K562 (cell line): Measurements from ENCODE around the gene TMEM184A. TPM values are rescaled to one million over a fixed set of nuclear protein-coding genes. Genes with fewer than 3 reads are reported as not detected.

Experiments used
- ASH1L ChIP-seq: fragments of 450-650 bp; IDR thresholded peaks from 2 replicates; pipeline ENCODE4 v1.6.1; 2018; ENCODE audit warnings: borderline replicate concordance, mild to moderate bottlenecking, low read depth; ENCODE audit not compliant: partially characterized antibody
- CCNT2 ChIP-seq: IDR thresholded peaks from 2 replicates; pipeline ENCODE4 v1.6.1; 2011; ENCODE audit warnings: borderline replicate concordance, low read depth, mild to moderate bottlenecking, moderate library complexity, mixed read lengths, low read length; ENCODE audit not compliant: insufficient read length; ENCODE audit errors: extremely low read depth
- HNRNPH1 ChIP-seq: fragments of 200-400 bp; formaldehyde crosslinking; optimal IDR thresholded peaks from 2 replicates; pipeline ENCODE3; 2017; ENCODE audit warnings: low read depth, mild to moderate bottlenecking, low read length, moderate library complexity
- MEF2A ChIP-seq: IDR thresholded peaks from 2 replicates; pipeline ENCODE4 v1.6.1; 2011; ENCODE audit warnings: low read depth, mild to moderate bottlenecking, low read length, moderate library complexity; ENCODE audit not compliant: control insufficient read depth
- ZBTB7A ChIP-seq: IDR thresholded peaks from 2 replicates; pipeline ENCODE4 v1.6.1; 2011; ENCODE audit warnings: low read depth, mild to moderate bottlenecking, low read length, moderate library complexity, borderline replicate concordance; ENCODE audit not compliant: control insufficient read depth
- ZFP1 ChIP-seq: fragments of 450-650 bp; formaldehyde crosslinking; IDR thresholded peaks from 2 replicates; pipeline ENCODE4 v1.4.0; 2020; ENCODE audit warnings: mild to moderate bottlenecking, mixed read lengths
- ZNF324 ChIP-seq: fragments of 250-450 bp; sonication (Bioruptor Pico); IDR thresholded peaks from 2 replicates; pipeline ENCODE4 v1.4.0; 2020; ENCODE audit warnings: mild to moderate bottlenecking
- polyA plus RNA-seq, 8 experiments: library from polyadenylated mRNA; depleted of rRNA in 4 of 8; stranded (reverse) in 5 of 8; unstranded in 3 of 8; fragments of >200 nt; fragmentation: Nextera tagmentation in 2 of 8; fragmentation: Illumina TruSeq in 1 of 8; extraction: Ambion mirVana in 2 of 8; extraction: Trizol in 1 of 8; gene quantifications; 2 replicates each; pipeline versions ENCODE4 v1.2.1 to v1.2.3, GENCODE V29; 2011 to 2014; ENCODE audit warnings: inconsistent platforms in 1 of 8, missing spikeins in 1 of 8
- total RNA-seq, 7 experiments: library from RNA; depleted of rRNA in 6 of 7; stranded (reverse); fragments of >200 nt in 6 of 7; fragmentation: Illumina TruSeq in 2 of 7; extraction: Trizol in 2 of 7; gene quantifications; 2 replicates each; pipeline versions ENCODE4 v1.2.1 to v1.2.3, GENCODE V29; 2011 to 2021; ENCODE audit warnings: low replicate concordance in 1 of 7
- TF ChIP-seq, protein P1 (sequence below): fragments of 450-650 bp; IDR thresholded peaks from one replicate; pipeline ENCODE4 v1.6.1; 2018; ENCODE audit warnings: mild to moderate bottlenecking, moderate library complexity; ENCODE audit not compliant: partially characterized antibody

Gene TMEM184A
- total and polyA plus RNA-seq, 9 of the 15 experiments (the other 6 are each of a cell fraction or from before 2014, with no cell fraction given): 0.10 to 0.18 (median 0.11) TPM; not detected in 6

DNA sequence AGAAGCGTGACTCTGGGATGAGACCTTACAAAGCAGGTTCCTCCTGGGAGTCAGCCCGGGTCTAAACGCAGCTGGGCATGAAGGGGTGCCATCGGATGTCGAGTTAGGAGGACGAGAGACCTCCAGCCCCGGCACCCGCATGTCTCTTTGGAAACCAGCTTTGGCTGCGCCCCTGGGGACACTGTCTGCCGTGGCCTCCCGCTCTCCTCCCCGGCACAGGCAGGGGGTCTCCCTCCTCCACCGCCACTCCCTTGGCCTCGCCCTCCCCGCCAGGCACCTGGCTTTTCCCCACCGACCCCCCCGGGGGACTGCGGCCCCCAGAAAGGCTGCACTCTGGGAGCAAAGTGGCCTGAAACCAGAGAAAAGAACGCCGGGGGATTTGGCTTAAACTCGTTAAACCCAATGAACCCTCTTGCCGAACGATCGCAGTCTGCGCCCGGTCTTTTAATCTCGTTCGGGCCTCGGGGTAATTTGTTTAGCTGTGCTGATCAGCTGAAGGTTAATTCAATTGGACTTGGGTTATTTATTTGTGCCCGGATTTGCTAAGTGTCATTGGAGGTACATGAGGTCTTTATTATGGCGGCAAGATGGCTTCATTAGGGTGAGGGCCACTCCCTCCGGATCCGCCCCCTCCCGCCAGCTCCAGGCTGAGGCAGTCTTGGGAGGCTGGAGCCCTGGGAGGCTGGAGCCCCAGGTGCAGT, 30.3 kb upstream of the TMEM184A start (continued):
- TF ChIP-seq ZBTB7A (no peak), ZNF324 (no peak), ASH1L (no peak), MEF2A (no peak), HNRNPH1 (no peak), CCNT2 (no peak), ZFP1 (CRISPR knock-in tag) (no peak)
- TF ChIP-seq, protein P1, sequence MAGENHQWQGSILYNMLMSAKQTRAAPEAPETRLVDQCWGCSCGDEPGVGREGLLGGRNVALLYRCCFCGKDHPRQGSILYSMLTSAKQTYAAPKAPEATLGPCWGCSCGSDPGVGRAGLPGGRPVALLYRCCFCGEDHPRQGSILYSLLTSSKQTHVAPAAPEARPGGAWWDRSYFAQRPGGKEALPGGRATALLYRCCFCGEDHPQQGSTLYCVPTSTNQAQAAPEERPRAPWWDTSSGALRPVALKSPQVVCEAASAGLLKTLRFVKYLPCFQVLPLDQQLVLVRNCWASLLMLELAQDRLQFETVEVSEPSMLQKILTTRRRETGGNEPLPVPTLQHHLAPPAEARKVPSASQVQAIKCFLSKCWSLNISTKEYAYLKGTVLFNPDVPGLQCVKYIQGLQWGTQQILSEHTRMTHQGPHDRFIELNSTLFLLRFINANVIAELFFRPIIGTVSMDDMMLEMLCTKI: no peak
- TF ChIP-seq, all 486 proteins: peak for 2
